GM20000 (cell line): ENCODE data around the gene CNTLN.
"Not testable (repeated sequence)": the region's sequence is repeated elsewhere in the genome, so short reads cannot be mapped to it uniquely, and the experiment has no call there.

ENCODE experiments used
- DNase-seq: peaks from one replicate; pipeline ENCODE4 v3.0.0; 2012; ENCODE audit warnings: low spot score
- TF ChIP-seq, protein P1 (sequence below): IDR thresholded peaks from 2 replicates; pipeline ENCODE4 v1.5.1; 2012; ENCODE audit warnings: mild to moderate bottlenecking, control low read depth; ENCODE audit errors: extremely low read depth, missing control alignments

CNTLN gene

DNA sequence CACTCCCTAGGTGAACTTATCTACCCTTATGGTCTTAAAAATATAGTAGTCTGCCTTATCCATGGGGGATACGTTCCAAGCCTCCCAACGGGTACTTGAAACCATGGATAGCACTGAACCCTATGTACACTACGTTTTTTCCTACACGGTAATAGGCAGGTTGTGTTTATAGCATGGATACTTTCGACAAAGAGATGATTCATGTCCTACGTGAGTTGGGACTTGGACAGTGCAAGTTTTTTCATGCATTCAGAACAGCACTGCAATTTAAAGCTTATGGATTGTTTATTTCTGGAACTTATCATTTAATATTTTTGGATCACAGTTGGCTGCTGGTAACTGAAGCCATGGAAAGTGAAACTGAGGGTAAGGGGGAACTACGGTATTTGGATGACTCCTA lies 88.1 kb downstream of the CNTLN start:
- TF ChIP-seq, protein P1, sequence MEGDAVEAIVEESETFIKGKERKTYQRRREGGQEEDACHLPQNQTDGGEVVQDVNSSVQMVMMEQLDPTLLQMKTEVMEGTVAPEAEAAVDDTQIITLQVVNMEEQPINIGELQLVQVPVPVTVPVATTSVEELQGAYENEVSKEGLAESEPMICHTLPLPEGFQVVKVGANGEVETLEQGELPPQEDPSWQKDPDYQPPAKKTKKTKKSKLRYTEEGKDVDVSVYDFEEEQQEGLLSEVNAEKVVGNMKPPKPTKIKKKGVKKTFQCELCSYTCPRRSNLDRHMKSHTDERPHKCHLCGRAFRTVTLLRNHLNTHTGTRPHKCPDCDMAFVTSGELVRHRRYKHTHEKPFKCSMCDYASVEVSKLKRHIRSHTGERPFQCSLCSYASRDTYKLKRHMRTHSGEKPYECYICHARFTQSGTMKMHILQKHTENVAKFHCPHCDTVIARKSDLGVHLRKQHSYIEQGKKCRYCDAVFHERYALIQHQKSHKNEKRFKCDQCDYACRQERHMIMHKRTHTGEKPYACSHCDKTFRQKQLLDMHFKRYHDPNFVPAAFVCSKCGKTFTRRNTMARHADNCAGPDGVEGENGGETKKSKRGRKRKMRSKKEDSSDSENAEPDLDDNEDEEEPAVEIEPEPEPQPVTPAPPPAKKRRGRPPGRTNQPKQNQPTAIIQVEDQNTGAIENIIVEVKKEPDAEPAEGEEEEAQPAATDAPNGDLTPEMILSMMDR, result no peak
- DNase-seq, result no peak

DNA sequence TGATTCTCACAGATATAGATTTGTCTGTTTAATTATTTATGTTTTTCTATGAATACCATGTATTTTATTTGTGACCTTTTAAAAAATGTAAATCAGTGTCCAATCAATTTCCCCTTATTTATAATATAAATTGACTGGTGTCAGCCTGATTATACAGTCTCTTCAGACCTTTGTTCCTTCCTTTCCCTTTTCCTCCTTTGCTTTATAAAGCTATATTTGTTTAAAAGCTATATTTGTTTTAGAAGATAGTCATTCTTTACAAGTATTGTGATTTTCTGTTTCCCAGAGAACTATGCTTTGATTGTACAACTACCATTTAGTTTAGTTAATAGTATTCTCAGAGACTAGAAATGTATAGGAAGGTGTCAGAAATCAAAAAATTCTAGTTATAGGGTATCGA lies 90.6 kb downstream of the CNTLN start:
- DNase-seq, result no peak
- TF ChIP-seq, protein P1, result no peak

DNA sequence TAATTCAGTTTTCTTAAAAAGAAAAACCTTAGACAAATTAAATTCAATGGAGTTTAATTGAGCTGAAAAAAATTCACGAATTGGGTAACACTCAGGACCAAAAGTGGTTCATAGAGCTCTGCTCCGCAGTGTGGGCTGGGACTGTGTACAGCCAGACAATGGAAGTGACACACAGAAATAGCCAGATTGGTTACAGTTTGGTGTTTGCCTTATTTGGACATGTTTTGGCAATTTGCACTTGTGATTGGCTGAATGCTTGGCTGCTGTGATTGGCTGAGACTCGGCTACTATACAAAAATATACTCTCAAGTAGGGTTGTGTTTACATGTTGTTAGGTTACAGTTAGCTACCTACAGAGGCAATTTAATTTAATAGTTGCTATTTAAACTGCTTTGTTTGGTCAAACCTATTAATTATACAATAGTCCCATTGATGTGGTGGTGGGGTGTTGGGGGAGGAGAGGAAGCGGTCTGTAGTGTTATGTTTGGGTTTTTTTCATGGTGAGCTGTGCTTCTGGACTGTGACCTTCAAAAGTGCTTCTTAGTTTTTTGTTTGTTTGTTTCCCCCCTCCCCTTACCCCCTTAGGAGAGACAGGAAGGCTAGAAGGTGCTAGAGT lies 95.2 kb downstream of the CNTLN start:
- TF ChIP-seq, protein P1, result no peak
- DNase-seq, result no peak

DNA sequence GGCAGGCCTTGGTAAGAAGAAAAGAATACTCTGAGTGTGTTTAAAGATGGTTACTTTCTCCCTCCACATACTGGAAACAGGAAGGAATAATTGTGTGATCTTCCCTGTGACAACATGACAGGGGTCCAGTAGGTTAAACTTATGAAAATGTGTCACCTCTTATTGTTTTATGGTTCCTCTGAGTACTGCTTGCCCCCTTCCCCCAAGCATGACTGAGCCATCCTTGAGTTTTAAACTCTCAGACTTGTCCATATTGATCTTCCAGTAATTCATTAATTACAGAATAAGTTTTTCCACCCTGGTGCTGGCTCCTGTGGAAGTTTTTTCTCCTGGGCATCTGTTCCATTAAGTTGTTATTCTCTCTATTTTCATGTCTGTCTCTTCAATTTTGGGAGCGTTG lies 95.8 kb downstream of the CNTLN start:
- no peak for DNase-seq
- TF ChIP-seq, protein P1, result no peak

DNA sequence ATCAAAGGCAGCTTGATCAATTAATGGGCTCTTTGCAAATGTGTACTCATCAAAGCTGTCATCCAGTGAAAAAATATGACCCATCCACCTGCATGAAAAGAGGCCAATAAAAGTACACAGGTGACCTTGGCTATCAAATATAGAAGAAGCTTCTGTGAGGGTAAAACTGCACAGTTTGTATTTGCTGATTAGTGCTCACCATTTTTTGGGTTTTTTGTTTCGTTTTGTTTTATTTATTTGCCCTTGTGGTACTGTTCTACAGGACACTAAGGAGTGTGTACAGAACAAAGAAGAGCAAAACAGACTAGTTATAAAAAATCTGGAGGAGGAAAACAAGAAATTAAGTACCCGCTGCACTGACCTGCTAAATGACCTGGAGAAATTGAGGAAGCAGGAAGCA lies 101.3 kb downstream of the CNTLN start:
- TF ChIP-seq, protein P1, result no peak
- DNase-seq, result no peak

DNA sequence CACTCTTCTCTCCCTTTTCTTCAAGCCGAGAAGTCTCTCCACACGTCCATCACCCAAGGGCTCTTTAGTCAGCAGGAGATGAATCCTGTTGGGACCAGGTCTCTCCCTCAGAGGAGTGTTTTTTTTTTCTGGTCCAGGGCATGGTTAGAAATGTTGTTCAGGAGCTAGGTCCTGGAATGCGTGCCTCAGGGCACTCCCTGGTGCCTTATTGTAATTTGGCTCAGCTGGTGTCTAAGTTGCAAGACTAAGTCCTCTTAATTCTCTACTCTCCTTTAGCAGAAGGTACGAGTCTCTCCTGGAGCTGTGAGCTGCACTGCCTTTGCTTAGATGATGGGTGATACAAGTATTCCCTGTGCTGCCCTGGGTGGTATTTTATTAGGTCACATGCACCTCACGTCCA lies 111.9 kb downstream of the CNTLN start:
- no peak for DNase-seq
- TF ChIP-seq, protein P1, result no peak

DNA sequence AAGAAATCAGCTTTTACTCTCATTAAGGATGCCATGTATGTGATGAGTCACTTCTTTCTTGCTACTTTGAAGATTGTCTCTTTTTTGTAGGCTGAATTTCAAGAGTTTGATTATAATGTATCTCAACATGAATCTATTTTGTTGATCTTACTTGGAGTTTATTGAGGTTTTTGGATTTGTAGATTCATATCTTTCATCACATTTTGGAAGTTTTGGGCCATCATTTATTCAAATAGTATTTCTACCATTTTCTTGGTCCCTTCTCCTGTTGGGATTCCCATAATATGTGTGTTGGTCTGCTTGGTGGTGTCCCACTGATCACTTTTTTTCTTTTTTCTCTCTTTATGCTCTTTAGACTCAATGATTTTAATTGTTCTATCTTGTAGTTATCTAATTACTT lies 116.3 kb downstream of the CNTLN start:
- DNase-seq, result no peak
- TF ChIP-seq, protein P1, result no peak

DNA sequence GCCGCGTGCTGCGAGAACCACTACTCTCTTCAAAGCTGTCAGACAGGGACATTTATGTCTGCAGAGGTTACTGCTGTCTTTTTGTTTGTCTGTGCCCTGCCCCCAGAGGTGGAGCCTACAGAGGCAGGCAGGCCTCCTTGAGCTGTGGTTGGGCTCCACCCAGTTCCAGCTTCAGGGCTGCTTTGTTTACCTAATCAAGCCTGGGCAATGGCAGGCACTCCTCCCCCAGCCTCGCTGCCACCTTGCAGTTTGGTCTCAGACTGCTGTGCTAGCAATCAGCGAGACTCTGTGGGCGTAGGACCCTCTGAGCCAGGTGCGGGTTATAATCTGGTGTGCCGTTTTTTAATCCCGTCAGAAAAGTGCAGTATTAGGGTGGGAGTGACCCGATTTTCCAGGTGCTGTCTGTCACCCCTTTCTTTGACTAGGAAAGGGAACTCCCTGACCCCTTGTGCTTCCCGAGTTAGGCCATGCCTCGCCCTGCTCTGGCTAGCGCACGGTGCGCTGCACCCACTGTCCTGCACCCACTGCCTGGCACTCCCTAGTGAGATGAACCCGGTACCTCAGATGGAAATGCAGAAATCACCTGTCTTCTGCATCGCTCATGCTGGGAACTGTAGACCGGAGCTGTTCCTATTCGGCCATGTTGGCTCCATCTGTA lies 133.8 kb downstream of the CNTLN start:
- DNase-seq, result not testable (repeated sequence)
